ENCODE measurements around the gene TEN1.
A peak's percentile ranks its signal among the peaks of the same experiment; 100 is the strongest.

Gene TEN1

DNA sequence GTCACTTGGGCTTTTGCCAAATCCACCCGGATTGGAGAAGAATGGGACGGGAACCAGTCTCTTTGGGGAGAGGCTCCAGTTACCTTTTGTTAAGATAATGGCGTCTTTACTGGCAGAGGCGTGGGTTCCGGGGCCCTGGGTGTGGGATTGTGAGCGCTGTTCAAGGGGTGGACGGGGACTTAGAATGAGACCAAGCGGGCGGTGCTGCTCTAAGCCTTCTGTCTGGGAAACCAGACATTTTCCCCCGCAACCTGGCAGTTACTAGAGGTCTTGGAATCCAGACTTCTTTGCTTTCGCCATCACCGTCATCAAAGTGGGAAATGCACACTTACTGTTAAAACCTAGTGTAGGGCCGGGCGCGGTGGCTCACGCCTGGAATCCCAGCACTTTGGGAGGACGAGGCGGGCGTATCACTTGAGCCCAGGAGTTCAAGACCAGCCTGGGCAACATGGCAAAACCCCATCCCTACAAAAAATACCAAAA lies 706 bp downstream of the TEN1 start:
- DNase-seq, result no peak

DNA sequence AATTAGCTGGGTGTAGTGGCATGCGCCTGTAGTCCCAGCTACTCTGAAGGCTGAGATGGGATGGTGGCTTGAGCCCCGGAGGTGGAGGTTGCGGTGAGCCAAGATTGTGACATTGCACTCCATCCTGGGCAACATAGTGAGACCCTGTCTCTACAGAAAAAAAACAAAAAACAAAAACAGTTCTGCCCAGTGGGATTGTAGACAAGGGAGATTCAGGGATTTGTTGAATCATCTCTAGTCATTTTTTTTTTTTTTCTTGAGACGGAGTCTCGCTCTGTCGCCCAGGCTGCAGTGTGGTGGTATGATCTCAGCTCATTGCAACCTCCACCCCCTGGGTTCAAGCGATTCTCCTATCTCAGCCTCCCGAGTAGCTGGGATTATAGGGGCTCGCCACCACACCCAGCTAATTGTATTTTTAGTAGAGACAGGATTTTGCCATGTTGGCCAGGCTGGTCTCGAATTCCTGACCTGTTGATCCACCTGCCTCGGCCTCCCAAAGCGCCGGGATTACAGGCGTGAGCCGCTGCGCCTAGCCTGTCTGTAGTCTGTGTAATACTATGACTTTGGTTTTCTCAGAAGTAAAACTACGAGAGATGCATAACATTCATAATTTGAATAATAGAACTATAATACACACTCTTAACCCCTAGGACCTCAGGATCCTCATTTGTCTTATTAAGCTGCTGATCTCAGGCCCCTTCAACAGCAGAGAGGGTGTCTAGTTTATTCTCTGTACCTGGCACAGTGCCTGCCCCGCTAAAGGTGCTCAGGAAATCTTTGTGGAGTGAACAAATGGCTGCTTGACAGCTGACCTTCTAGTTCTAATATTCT lies 1.4 kb downstream of the TEN1 start:
- DNase-seq, result no peak

GRCh38 chr17:75981019-75981615 lies 2.1 kb downstream of the TEN1 start:
- DNase-seq, result no peak

- no peak for DNase-seq
These were observed 4.6 kb downstream of the TEN1 start for GRCh38 chr17:75983501-75984181.

- DNase-seq, result no peak
These were observed 6.9 kb downstream of the TEN1 start for GRCh38 chr17:75985986-75986385.

- DNase-seq, result no peak
These were observed 8.0 kb downstream of the TEN1 start for GRCh38 chr17:75987041-75987440.

- DNase-seq, result no peak
These were observed 12.4 kb downstream of the TEN1 start for GRCh38 chr17:75991396-75991795.

GRCh38 chr17:75994802-75995370 lies 15.8 kb downstream of the TEN1 start:
- no peak for DNase-seq

GRCh38 chr17:75995385-75995925 lies 16.4 kb downstream of the TEN1 start:
- no peak for DNase-seq

DNA sequence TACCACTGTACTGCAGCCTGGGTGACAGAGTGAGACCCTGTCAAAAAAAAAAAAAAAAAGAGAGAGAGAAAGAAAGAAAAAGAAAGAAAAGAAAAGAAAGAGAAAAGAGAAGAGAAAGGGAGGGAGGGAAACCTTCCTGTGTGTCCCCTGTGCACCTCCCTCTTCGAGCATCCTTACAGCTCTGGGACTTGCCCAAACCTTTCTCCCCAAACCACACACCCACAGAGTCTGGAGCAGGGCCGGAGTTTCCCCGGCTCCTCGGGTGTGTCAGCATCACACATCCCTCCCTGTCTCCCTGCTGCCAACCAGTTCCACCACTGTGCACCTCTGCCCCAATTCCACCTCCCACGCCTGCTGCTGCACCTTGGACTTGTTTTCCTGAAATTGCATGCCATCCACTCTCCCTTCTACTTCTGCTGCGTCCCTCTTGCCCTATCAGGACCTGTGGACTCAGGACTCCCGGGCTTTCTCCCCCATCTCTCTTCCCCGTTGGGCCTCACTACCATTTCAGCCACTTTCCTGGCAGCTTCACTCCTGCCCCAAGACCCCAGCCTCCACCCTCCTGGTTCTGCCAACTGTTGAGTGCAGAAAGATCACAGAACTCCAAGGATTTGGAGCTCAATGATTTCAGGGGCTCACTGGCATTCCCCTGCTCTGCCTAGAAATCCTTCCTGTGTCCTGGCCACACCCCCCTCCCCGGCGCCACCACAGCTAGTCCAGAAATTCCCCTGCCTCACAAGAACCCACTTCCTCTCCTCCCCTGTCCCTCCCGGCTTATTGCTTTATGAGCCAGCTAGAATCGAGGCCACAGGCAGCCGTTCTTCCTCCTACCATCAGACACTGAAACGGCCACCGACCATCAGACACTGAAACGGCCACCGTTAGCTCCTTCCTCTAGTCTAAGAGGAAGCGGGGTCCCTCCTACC lies 17.9 kb downstream of the TEN1 start:
- peak; percentile 42 for DNase-seq

GRCh38 chr17:75998327-75998795 lies 19.3 kb downstream of the TEN1 start:
- DNase-seq, result no peak

DNA sequence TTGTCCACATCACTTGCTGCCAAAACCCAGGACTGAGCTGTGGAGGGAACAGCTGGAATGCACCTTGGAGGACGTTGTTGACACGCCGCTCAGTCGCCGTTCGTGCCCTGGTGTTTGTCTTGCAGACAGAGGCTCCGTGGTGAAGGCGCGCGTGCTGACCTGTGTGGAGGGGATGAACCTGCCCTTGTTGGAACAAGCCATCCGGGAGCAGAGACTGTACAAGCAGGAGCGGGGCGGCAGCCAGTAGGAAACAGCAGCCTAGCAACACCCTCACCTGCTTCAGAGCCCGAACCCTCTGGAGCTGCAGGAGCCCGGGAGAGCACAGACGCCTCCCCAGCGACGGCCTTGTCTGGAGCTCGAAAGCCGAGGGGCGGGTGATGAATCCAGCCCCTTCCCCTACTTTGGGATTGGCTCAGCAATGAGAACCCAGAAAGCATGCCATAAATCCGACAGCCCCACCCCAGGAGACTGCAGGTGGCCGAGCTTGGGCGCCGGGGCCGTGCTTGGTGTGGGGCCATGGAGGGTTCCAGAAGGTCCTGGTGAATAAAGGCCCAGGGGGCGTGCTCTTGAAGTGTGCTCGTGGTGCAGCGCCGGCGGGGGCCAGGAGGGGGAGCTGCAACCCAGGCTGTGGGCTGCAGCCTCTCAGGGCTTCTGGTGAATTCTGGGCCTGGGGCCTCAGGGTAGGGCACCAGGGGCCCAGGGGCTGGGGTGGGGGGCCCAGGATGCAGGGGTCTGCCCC lies 21.1 kb downstream of the TEN1 start:
- peak; percentile 67 for DNase-seq

GRCh38 chr17:76000755-76001521 lies 21.9 kb downstream of the TEN1 start, which contains the start of gene CDK3:
TSS of gene CDK3 (plus strand) at chr17:76000855. CDS start at chr17:76001426, 571 bp downstream.
- DNase-seq, result no peak

GRCh38 chr17:76002100-76002499 lies 23.1 kb downstream of the TEN1 start:
- no peak for DNase-seq

DNA sequence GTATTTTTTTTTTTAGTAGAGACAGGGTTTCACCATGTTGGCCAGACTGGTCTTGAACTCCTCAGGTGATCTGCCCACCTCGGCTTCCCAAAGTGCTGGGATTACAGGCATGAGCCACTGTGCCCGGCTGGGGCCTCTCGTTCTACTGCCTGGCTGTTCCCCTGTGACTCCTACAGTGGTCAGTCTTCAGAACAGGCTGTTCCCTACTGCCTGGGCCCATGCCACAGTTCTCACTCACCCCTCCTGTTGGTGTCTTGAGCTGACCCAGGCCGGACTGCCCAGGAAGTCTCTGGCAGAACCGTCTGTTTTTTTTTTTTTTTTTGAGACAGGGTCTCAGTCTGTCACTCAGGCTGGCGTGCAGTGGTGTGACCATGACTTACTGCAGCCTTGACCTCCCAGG lies 24.9 kb downstream of the TEN1 start:
- DNase-seq, result no peak

- DNase-seq, result no peak
These were observed 25.8 kb downstream of the TEN1 start for GRCh38 chr17:76004750-76005262.

- DNase-seq, result peak; percentile 90
These were observed 26.5 kb downstream of the TEN1 start for GRCh38 chr17:76005263-76006149.

DNA sequence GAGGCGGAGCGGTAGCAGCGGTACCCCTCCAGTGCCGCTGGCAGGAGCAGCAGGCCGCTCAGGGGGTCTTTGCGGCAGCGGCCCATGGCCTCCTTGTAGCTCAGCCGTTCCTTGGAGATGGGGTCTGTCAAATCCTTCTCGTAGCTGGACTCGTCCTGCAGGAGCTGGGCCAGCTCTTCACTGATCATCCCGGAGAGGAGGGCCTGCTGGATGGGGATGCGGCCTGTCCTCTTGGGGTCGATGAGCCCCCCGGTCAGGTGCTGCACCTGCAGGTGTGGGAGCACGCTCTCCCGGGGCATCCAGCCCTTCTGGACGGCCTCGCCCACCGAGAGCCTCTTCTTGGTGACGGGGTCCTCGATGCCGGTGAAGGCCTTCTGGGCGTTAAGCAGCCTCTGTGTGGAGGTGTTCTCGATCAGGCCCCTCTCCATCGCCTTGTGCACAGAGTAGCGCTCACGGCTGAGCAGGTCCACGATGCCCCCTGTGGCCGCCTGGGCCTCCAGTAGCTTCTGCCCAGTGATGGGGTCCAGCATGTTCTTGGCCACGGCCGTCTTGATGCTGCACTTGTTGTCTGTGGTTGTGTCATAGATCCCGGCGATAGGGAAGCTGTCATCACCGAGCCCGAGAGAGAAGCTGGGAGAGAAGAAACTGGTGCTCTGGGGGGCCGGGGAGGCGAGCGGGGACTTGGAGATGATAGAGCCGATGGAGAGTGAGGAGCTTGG lies 28.2 kb downstream of the TEN1 start:
- DNase-seq, result no peak
